Effector memory CD4-positive, alpha-beta T cell (primary cell): Measurements from ENCODE around the gene NSL1.
"Not testable (repeated sequence)": the region's sequence is repeated elsewhere in the genome, so short reads cannot be mapped to it uniquely, and the experiment has no call there.

Experiments
- DNase-seq, 3 donors: peaks; one replicate each; pipeline ENCODE4 v3.0.0-alpha.2; 2020
- H3K27ac ChIP-seq: 2 replicates; pipeline ENCODE4 v1.7.0; 2013; ENCODE audit warnings: mild to moderate bottlenecking, low read length, moderate library complexity; ENCODE audit not compliant: insufficient read depth, poor library complexity, severe bottlenecking
- H3K27me3 ChIP-seq: replicated peaks from 2 replicates; pipeline ENCODE4 v1.7.0; 2013; ENCODE audit warnings: mild to moderate bottlenecking, low read length; ENCODE audit not compliant: insufficient read depth, control insufficient read depth, poor library complexity, severe bottlenecking
- H3K36me3 ChIP-seq: 2 replicates; pipeline ENCODE4 v1.7.0; 2013; ENCODE audit warnings: mild to moderate bottlenecking, low read length, moderate library complexity; ENCODE audit not compliant: control insufficient read depth, insufficient read depth
- H3K4me1 ChIP-seq: 2 replicates; pipeline ENCODE4 v1.7.0; 2013; ENCODE audit warnings: low read length, mild to moderate bottlenecking; ENCODE audit not compliant: control insufficient read depth, insufficient read depth, poor library complexity, severe bottlenecking
- H3K4me3 ChIP-seq: 2 replicates; pipeline ENCODE4 v1.7.0; 2013; ENCODE audit warnings: low read length, low read depth, mild to moderate bottlenecking; ENCODE audit not compliant: insufficient read depth, poor library complexity, severe bottlenecking
- H3K9me3 ChIP-seq: 2 replicates; pipeline ENCODE4 v1.7.0; 2013; ENCODE audit warnings: mild to moderate bottlenecking, low read length, moderate library complexity; ENCODE audit not compliant: control insufficient read depth
- total RNA-seq, 3 donors: gene quantifications; one replicate each; lab custom pipeline; 2026; lab: John Stamatoyannopoulos, UW

The NSL1 gene, protein sequence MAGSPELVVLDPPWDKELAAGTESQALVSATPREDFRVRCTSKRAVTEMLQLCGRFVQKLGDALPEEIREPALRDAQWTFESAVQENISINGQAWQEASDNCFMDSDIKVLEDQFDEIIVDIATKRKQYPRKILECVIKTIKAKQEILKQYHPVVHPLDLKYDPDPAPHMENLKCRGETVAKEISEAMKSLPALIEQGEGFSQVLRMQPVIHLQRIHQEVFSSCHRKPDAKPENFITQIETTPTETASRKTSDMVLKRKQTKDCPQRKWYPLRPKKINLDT
- total RNA-seq: 23.2 to 34.1 (median 27.9) reads per million in 3 donors

GRCh38 chr1:212791676-212792395 is at the start of gene NSL1, which contains the start of gene TATDN3:
TSS of gene NSL1 (minus strand) at chr1:212791777. CDS start at chr1:212791763, 14 bp downstream.
TSS of gene TATDN3 (plus strand) at chr1:212791894. CDS start at chr1:212791922, 28 bp downstream.
- H3K4me1 ChIP-seq: peaks cover 13% of the 10 kb centered on the region
- H3K9me3 ChIP-seq: no peaks in the 10 kb centered on the region
- H3K4me3 ChIP-seq: peak within 1 kb of the TSS; percentile 99
- peak within 1 kb of the TSS; percentile 76 for H3K27ac ChIP-seq
- H3K36me3 ChIP-seq: peaks cover 2% of the 10 kb centered on the region
- peak; percentile 83 to 86 (median 85) for DNase-seq
- no peaks in the 10 kb centered on the region for H3K27me3 ChIP-seq

DNA sequence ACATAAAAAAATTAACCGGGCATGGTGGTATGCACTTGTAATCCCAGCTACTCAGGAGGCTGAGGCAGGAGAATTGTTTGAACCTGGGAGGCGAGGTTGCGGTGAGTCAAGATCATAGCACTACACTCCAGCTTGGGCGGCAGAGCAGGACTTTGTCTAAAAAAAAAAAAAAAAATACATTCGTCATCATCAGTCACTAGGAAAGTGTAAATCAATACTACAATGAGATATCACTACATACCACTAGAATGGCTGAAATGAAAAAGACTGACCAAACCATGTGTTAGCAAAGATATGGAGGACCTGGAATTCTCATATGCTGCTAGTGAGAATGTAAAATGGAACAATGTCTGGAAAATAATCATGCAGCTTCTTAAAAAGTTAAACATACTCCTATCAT is 46.6 kb upstream of the NSL1 start:
- no peak for DNase-seq
- H3K36me3 ChIP-seq: no peaks in the 10 kb centered on the region
- no peaks in the 10 kb centered on the region for H3K9me3 ChIP-seq
- H3K27ac ChIP-seq: no peak overlapping the region
- H3K4me1 ChIP-seq: no peaks in the 10 kb centered on the region
- no peak overlapping the region for H3K4me3 ChIP-seq
- no peaks in the 10 kb centered on the region for H3K27me3 ChIP-seq

- not testable (repeated sequence) for DNase-seq, H3K27ac ChIP-seq, H3K36me3 ChIP-seq, H3K9me3 ChIP-seq, H3K4me1 ChIP-seq, H3K4me3 ChIP-seq, H3K27me3 ChIP-seq
Measured at GRCh38 chr1:212833211-212834207, 41.9 kb upstream of the NSL1 start.

DNA sequence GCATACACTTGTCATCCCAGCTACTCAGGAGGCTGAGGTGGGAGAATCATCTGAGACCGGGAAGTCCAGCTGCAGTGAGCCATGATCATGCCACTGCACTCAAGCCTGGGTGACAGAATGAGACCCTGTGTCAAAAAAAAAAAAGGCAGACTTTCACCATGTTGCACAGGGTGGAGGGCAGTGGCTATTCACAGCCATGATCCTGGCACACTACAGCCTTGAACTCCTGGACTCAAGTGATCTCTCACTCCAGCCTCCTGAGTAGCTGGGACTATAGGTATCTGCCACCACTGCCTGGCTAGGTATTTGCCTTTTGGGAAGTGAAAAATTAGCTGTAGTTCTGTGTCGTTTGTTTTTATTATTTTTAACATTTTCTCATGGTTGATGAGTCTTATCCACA is 36.8 kb upstream of the NSL1 start:
- Histone ChIP-seq H3K27me3 (no peaks in the 10 kb centered on the region), H3K4me1 (no peaks in the 10 kb centered on the region), H3K36me3 (no peaks in the 10 kb centered on the region), H3K9me3 (peaks cover 11% of the 10 kb centered on the region), H3K4me3 (no peak overlapping the region), H3K27ac (no peak overlapping the region)
- no peak for DNase-seq

DNA sequence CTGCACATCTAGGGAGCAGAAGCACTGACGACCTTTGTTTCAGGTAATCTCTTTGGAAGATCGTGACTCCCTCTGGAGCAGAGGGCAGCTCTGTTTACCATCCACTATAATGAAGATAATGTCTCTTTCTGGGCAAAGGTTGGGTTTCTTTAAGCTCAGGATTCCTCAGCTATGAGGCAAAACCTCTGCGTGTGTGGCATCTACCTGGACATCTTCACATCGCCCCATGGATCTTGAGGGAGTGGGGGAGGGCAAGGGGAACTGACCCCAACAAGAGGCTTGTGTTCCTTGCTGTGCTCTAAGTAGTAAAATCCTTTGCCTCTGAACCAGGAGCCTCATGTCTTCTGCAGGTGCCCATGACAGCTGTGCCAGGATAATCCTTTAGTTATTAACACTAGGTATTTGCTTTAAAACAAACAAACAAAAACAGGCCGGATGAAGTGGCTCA is 36.3 kb upstream of the NSL1 start:
- no peak for DNase-seq
- no peak overlapping the region for H3K27ac ChIP-seq
- H3K4me1 ChIP-seq: no peaks in the 10 kb centered on the region
- no peaks in the 10 kb centered on the region for H3K36me3 ChIP-seq
- no peaks in the 10 kb centered on the region for H3K27me3 ChIP-seq
- H3K9me3 ChIP-seq: peaks cover 11% of the 10 kb centered on the region
- no peak overlapping the region for H3K4me3 ChIP-seq

- H3K27ac ChIP-seq: no peak overlapping the region
- H3K36me3 ChIP-seq: no peaks in the 10 kb centered on the region
- no peaks in the 10 kb centered on the region for H3K4me1 ChIP-seq
- DNase-seq: no peak
- H3K9me3 ChIP-seq: peaks cover 11% of the 10 kb centered on the region
- H3K4me3 ChIP-seq: no peak overlapping the region
- no peaks in the 10 kb centered on the region for H3K27me3 ChIP-seq
Measured at GRCh38 chr1:212827171-212827776, 35.7 kb upstream of the NSL1 start.

- no peak overlapping the region for H3K27ac ChIP-seq
- H3K9me3 ChIP-seq: peaks cover 11% of the 10 kb centered on the region
- H3K36me3 ChIP-seq: no peaks in the 10 kb centered on the region
- H3K27me3 ChIP-seq: no peaks in the 10 kb centered on the region
- no peak overlapping the region for H3K4me3 ChIP-seq
- no peaks in the 10 kb centered on the region for H3K4me1 ChIP-seq
- no peak for DNase-seq
Measured at GRCh38 chr1:212825798-212826452, 34.3 kb upstream of the NSL1 start.

DNA sequence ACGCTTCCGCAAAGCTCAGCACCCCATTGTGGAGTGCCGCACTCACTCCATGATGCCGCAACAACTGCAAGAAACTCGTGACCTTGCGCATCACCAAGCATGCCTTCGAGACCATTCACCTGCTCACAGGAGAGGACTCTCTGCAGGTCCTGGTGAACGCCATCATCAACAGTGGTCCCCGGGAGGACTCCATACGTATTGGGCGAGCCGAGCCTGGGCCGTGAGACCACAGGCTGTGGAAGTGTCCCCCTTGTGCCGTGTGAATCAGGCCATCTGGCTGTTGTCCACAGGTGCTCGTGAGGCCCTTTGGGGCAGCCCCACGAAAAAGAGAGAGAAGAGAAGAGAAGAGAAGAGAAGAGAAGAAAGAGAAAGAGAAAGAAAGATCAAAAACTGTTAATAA is 32.6 kb upstream of the NSL1 start:
- Histone ChIP-seq H3K4me3 (no peak overlapping the region), H3K9me3 (peaks cover 11% of the 10 kb centered on the region), H3K4me1 (no peaks in the 10 kb centered on the region), H3K27me3 (no peaks in the 10 kb centered on the region), H3K36me3 (no peaks in the 10 kb centered on the region), H3K27ac (no peak overlapping the region)
- no peak for DNase-seq

DNA sequence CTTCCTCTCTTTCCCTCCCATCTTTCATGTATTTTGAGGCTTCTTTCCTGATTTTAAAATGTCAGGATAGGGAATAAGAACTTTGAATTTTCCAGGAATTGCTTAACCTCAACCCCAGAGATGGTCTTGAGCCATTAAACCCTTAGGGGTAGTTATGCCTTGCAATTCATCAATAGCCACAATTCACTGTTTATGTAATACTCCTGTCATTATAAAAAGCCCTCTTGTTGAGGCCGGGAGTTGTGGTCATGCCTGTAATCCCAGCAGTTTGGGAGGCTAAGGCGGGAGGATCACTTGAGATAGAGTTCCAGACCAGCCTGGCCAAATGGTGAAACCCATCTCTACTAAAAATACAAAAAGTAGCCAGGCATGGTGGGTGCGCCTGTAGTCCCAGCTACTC is 31.4 kb upstream of the NSL1 start:
- H3K4me3 ChIP-seq: no peak overlapping the region
- no peaks in the 10 kb centered on the region for H3K27me3 ChIP-seq
- H3K4me1 ChIP-seq: no peaks in the 10 kb centered on the region
- peaks cover 11% of the 10 kb centered on the region for H3K9me3 ChIP-seq
- no peak overlapping the region for H3K27ac ChIP-seq
- DNase-seq: no peak
- H3K36me3 ChIP-seq: no peaks in the 10 kb centered on the region
